Activated CD4-positive, alpha-beta T cell treated with anti-CD3 and anti-CD28 coated beads, Interleukin-2, Interleukin-4, amounts not matched to agents 100 ng/mL and 50 ng/mL, durations not matched to agents 16 hours and 8 hours (primary cell): ENCODE measurements around the gene SPIN2B.

Source experiments
- DNase-seq: peaks from one replicate; pipeline ENCODE4 v3.0.0-alpha.2; 2020; ENCODE audit warnings: low spot score

The SPIN2B gene

DNA sequence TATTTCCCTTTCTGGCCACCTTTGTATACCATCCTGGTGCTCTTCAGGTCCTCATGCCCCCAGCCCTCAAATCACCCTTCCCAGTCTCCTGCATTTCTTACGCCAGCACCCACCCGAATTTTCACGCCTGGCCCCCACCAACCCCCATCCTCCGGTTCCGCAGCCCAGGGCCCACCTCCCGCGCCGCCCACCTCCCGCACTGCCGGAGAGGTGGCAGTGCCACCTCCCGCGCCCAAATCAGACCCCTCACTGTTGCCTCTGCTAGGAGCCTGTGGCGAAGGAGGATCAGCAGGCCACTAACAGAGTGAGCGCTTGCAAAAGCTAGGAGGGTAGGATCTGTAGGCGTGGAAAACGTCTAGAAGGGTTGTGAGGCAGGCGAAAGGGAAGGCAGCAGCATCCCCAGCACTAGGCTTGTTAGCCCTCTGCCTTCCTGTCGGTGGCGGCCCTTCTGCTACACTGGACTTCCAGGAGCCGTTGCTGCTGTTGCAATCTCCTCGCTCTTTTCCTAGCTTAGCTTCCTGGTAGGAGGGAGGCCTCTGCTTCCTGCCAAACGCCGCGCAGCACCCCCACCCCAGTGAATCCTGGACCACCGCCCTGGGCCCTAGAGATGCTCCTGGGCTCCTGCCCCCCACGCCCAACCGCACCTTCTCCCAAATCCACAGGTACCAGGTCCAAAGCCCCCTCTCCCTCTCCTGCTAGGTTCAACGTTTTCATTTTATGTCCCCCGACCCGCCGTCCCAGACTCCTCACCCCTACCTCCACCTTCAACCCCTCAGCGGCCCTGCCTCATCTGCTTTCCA lies 51.0 kb downstream of the SPIN2B start:
- DNase-seq = no peak
